NCI-H2029 (cell line): Measurements from ENCODE around the gene ENOX1.
"Not testable (repeated sequence)": the region's sequence is repeated elsewhere in the genome, so short reads cannot be mapped to it uniquely, and the experiment has no call there.

ENCODE experiments used
- DNase-seq: peaks from one replicate; lab custom pipeline; 2025; lab: John Stamatoyannopoulos, UW

The ENOX1 gene

GRCh38 chr13:43786766-43787517 is at the start of gene ENOX1:
Gene ENOX1, minus strand, starts transcription at chr13:43786972.
- no peak for DNase-seq

DNA sequence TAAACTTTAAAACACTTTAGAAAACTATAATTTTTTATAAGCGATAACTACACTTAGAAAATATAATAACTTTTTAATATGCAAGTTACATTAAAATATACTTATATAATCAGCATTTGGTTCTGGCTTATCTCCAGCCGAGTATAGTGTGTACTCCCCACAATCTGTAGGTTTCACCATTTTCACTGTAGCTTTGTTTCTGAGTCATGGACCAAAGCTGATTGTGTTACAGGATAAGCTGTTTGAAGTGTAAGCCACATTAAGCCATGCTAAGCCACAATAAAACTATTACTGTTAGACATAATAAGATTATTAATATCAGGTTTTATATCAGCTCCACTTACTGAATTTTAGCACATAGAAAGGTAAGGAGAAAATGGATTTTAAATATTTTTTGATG is 48.9 kb upstream of the ENOX1 start:
- no peak for DNase-seq

DNA sequence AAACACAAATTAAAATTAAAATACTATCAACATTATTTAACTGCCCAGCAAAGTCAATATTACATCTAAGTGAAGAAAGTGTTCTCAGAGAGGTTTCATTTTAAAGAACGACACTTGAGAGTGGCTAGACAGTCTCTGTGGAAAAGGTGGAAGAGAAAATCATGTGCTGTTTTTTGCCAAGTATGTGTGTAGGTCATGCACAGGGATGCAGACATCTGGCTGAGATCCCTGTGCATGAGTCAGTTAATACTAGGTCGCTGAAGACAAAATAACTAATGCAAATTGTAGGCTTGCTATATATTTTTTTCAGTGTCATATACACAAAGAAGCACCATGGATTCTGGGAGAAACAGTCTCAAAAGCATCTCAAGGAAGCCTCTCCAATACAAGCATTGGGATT is 44.3 kb upstream of the ENOX1 start:
- no peak for DNase-seq

DNA sequence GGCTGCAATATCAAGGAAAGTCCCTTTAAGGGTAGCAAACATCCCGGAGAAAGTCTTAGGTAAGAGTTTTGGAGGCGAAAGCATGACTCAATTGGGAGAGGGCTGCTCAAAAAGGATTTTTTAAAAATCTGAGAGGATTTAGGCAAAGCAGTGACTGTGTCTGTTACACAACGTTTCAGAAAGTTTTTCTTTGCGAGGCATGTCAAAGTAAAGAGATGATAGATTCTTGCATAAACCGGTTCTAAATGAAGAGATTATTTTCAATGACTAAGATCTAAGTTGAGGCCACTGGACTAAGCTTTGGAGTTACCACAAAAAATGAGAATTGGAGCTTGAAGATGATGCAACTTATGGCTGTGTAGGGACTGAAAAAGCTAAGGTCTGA is 43.7 kb upstream of the ENOX1 start:
- no peak for DNase-seq

GRCh38 chr13:43824656-43825055 is 37.9 kb upstream of the ENOX1 start:
- DNase-seq: not testable (repeated sequence)

GRCh38 chr13:43822969-43823368 is 36.2 kb upstream of the ENOX1 start:
- no peak for DNase-seq

DNA sequence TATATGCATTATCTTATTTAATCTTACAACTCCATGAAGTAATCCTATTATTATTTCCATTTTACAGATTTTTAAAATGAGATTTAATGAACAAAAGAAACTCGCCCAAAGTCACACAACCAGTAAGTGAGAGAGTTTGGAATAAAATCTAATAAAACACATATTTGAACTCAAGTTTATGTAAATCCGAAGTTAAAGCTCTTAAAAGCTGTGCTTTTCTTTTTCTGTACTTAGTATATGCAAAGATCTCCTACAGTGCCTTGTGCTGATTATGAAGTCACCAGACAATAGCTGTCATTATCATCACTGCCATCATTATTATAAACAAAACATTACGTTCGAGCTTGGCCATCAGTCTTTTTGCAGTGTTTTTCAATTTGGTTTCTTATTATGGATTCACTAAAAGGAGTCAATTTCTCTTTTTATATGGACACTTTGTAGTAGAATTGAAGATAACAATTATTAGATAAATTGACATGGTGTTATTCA is 29.7 kb upstream of the ENOX1 start:
- DNase-seq: no peak

GRCh38 chr13:43815204-43815603 is 28.4 kb upstream of the ENOX1 start:
- DNase-seq: no peak

DNA sequence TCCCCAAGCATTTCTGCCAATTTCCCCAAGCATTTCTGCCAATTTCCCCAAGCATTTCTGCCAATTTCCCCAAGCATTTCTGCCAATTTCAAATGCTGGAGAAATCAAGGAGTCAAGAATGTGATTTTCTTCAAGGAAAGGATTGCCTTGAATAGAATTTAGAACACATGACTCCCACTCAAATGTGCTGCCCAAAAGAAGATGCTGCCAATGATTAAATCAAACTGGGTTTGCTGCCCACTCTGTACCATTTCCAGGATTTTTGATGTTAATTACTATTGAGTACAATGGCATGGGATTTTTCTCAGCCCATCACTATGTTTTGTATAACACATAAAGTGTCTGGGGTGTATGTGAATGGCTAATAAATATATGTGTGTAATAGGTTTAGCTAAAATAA is 21.9 kb upstream of the ENOX1 start:
- DNase-seq: no peak

DNA sequence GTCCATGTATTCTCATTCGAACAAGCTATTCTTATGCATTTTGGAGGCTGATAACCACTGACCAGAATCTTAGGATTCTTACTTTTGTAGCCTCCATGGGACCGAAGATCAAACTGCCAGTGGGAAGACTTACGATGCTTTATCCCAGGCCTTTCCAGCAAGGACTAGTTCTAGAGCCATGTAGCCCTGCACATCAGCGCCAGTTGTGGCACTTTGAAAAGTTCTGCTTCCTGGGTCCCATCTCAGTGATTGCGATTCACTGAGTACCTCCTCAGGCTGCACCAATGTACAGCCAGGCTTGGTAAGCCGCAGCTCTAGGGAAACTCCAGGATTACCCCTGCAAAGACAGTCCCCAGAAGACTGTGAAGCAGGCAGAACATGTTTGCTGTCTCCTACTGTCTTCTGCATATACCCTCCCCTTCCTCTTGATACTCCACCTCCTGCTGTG is 18.9 kb upstream of the ENOX1 start:
- no peak for DNase-seq

- no peak for DNase-seq
Measured at GRCh38 chr13:43805071-43805468, 18.3 kb upstream of the ENOX1 start.

GRCh38 chr13:43804461-43805070 is 17.8 kb upstream of the ENOX1 start:
- DNase-seq: no peak

- no peak for DNase-seq
Measured at GRCh38 chr13:43802511-43802910, 15.7 kb upstream of the ENOX1 start.

- DNase-seq: no peak
Measured at GRCh38 chr13:43800828-43801227, 14.1 kb upstream of the ENOX1 start.

DNA sequence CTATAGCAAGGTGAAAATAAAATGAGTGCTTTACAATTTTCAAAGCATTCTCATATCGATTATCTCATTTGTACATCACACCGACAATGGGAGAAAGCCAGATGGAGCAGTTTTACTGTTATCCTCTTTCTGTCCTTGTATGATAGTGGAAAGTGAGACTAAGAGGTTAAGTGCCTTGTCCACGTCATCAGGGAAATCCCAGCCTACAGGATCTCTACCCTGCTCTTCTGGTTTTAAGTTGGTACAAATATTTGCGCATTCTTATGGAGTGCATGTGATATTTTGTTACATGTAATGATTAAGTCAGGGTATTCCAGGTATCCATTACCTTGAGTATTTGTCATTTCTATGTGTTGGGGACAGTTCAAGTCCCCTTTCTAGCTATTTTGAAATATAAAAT is 12.4 kb upstream of the ENOX1 start:
- DNase-seq: no peak

- DNase-seq: no peak
Measured at GRCh38 chr13:43797869-43798268, 11.1 kb upstream of the ENOX1 start.

GRCh38 chr13:43797159-43797558 is 10.4 kb upstream of the ENOX1 start:
- DNase-seq: no peak

GRCh38 chr13:43794416-43794815 is 7.6 kb upstream of the ENOX1 start:
- no peak for DNase-seq

DNA sequence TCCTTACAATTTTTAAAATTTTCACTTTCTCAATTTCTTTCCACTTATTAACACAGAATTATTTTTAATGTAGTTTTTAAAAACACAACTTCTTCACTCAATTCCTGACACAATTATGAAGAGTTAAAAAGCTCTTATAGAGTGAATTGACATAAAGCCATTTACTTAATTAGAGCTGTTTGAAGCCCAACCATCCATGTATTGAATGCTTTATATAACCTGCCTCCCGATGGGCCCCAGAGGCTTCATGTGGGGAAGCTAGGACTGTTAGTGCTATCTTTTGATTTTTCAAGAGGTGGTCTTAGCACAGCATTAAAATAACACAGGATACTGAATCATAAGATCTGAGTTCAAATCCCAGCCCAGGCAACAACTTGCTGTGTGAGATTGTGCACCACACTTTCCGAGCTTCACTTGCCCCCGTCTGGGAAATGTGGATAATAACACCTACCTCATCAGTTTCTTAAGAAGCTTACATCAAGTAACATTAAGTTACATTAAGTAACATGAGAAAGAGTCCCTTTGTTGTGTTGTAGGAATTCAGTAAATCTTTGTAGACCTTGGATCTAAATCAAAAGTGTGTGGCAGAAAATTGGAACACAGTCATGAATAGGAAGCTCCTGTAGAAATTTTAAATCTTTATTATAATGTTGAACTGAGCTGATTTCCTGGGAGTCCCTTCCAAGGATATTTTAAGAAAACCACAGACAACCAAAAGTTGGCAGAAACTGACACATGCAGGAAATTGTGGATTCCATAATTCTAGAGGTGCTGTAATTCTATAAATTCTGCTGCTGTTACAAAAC is 5.5 kb upstream of the ENOX1 start:
- DNase-seq: no peak

DNA sequence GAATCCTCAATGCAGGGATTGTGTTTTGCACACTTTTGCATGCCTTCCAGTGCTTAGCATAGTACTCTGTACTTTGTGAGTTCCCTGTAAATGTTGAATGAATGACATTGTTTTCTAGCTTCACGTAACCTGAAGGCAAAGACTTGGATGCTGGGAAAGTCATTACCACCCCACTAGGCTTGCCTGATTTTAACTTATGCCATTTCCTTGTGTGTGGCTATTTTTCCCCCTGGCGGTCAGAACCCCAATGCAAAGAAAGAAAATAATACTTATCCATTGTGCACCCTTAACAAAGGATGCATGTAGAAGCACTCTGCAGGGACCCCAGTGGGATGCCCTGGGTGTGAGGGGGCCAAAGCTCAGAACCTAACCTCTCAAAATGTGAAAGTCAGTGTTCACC is 1.2 kb upstream of the ENOX1 start:
- no peak for DNase-seq

DNA sequence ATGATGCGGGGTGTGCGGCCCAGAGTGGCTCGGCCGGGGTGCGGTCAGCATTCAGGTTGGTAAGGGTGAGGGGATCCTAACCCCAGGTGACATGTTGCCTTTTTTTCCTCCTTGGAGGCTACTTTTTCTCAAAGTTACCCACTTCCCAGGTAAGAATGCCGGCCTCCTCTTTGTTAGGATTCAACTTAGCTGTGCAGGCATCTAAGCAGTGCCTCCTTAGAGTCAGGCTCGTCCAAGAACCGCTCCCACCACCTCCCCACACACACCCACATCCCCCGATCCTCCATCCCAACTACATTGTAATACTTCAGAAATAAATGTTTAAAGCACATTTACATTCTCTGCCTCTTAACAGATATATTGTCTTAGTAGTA is 733 bp upstream of the ENOX1 start:
- no peak for DNase-seq

DNA sequence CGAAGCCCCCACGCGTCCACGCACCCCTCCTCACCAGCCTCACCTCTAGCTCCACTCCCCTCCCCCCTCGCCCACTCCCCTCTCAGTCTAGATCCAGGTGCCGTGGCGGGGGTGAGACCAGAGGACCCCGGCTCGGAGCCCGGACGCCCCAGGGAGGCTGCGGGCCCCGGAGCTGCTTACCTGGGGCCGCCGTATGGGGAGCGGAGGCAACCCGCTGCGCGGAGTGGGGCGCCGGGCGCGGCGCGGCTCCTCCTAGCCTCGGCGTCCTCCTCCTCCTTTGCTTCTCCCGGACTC is 353 bp downstream of the ENOX1 start:
- no peak for DNase-seq
